Measurements from ENCODE around the gene C2orf81.

DNA sequence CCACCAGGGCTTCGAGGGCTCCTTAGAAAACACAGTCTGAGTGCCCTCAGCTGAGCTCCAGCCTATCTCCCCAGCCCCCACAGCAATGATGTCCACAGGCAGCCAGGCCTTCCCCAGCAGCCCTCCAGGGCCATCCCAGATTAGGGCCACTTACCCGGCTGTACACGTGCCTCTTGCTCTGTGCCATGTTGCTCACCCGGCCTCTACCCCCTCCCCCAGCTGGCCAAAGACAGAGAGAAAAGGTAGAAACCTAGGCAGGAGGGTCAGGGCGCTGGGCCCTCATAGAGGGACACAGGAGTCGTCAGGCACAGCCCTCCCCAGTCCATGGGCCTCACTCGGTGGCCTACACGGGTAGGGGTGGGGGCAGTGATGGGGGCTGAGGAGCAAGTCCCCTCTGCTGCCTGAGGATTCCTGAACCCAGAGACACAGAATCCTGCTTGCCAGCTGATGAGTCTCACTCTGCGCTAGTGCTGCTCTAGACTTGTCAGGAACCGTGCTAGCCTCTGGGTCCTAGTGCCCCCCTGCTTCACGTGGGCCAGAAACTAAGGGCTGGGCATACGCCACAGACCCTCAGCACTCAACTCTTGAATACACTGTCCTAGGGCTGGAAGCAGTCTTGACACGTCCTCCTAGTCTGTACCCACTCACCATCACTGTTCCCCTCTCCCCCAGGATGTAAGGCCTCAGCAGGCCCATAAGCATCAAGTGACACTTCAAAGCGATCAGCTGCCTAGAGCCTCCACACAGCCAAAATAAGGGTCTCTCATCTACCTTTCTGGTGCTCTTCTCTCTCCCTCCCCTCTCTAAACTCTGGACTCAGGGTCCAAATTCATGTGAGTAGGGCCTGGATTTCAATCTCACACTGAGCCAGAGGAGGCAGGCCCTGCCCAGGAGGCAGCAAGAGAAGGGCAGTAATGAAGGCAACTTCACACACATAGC lies 41.3 kb downstream of the C2orf81 start, which contains the start of gene DCTN1:
- TF ChIP-seq, protein P1, sequence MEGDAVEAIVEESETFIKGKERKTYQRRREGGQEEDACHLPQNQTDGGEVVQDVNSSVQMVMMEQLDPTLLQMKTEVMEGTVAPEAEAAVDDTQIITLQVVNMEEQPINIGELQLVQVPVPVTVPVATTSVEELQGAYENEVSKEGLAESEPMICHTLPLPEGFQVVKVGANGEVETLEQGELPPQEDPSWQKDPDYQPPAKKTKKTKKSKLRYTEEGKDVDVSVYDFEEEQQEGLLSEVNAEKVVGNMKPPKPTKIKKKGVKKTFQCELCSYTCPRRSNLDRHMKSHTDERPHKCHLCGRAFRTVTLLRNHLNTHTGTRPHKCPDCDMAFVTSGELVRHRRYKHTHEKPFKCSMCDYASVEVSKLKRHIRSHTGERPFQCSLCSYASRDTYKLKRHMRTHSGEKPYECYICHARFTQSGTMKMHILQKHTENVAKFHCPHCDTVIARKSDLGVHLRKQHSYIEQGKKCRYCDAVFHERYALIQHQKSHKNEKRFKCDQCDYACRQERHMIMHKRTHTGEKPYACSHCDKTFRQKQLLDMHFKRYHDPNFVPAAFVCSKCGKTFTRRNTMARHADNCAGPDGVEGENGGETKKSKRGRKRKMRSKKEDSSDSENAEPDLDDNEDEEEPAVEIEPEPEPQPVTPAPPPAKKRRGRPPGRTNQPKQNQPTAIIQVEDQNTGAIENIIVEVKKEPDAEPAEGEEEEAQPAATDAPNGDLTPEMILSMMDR (conservative IDR thresholded peaks at IDR 0.05): no peak
- TF ChIP-seq EZH2 (IDR thresholded peaks at IDR 0.05; ENCODE audit: low read depth): no peak

All from PC-9 (cell line).